ENCODE results near the gene PRPH2. TPM values are rescaled to one million over a fixed set of nuclear protein-coding genes. Genes with fewer than 3 reads are reported as not detected.

Gene PRPH2
- total and polyA plus RNA-seq, 2 of the 13 experiments (the other 11 are each of a cell fraction or from before 2014, with no cell fraction given): 0.03 to 0.04 TPM

- no peak for TF ChIP-seq ZNF432 (CRISPR knock-in tag; IDR thresholded peaks at IDR 0.05; ENCODE audit: borderline replicate concordance)
- no peak for TF ChIP-seq ZNF224 (CRISPR knock-in tag; IDR thresholded peaks at IDR 0.05)
- TF ChIP-seq TAF1 (CRISPR knock-in tag; IDR thresholded peaks at IDR 0.05): peak; percentile 99
- TF ChIP-seq ZNF790 (CRISPR knock-in tag; IDR thresholded peaks at IDR 0.05; ENCODE audit: borderline replicate concordance): 0 out of 2 replicates have a peak, but pooled peaks have one; percentile 4
- TF ChIP-seq TFDP1 (CRISPR knock-in tag; IDR thresholded peaks at IDR 0.05; ENCODE audit: borderline replicate concordance): peak; percentile 59; the same call in 1 of the 2 replicates
- no peak for TF ChIP-seq PREB (CRISPR knock-in tag; IDR thresholded peaks at IDR 0.05)
- TF ChIP-seq ZNF280B (CRISPR knock-in tag; IDR thresholded peaks at IDR 0.05; ENCODE audit: borderline replicate concordance): no peak
- TF ChIP-seq ZNF609 (CRISPR knock-in tag; IDR thresholded peaks at IDR 0.05; ENCODE audit: borderline replicate concordance): no peak
- TF ChIP-seq FOXJ3 (CRISPR knock-in tag; IDR thresholded peaks at IDR 0.05; ENCODE audit: borderline replicate concordance): 0 out of 2 replicates have a peak, but pooled peaks have one; percentile 46
- TF ChIP-seq KLF9 (CRISPR knock-in tag; IDR thresholded peaks at IDR 0.05; ENCODE audit: low read depth): no peak
- TF ChIP-seq REST (IDR thresholded peaks at IDR 0.05; ENCODE audit: borderline replicate concordance in 1 of 2, low read depth in 1 of 2, low read length in 2 of 2): peak in 1 of 2 experiments; percentile 82; a peak in 2 of 4 replicates
- TF ChIP-seq ZFP36L1 (CRISPR knock-in tag; IDR thresholded peaks at IDR 0.05): peak; percentile 83; the same call in 1 of the 2 replicates
- TF ChIP-seq CREB3 (CRISPR knock-in tag; IDR thresholded peaks at IDR 0.05): 0 out of 2 replicates have a peak, but pooled peaks have one; percentile 59
Measured at GRCh38 chr6:42745640-42746462, 23.5 kb upstream of the PRPH2 start, which contains the start of gene TBCC (continued).
